NCI-H446 (cell line): ENCODE results near the gene DDC.
"Not testable (repeated sequence)": the region's sequence is repeated elsewhere in the genome, so short reads cannot be mapped to it uniquely, and the experiment has no call there.

ENCODE experiments used
- DNase-seq, 2 experiments: peaks; one replicate each; lab custom pipeline; 2025; lab: John Stamatoyannopoulos, UW

Gene DDC

GRCh38 chr7:50480797-50481196, 84.4 kb downstream of the DDC start:
- no peak for DNase-seq

GRCh38 chr7:50479743-50480517, 85.3 kb downstream of the DDC start:
- no peak for DNase-seq

GRCh38 chr7:50477640-50478039, 87.6 kb downstream of the DDC start:
- no peak for DNase-seq

GRCh38 chr7:50476953-50477625, 88.1 kb downstream of the DDC start:
- DNase-seq, result no peak

- no peak for DNase-seq
These were observed 89.9 kb downstream of the DDC start for GRCh38 chr7:50475340-50475739.

GRCh38 chr7:50474382-50475160, 90.6 kb downstream of the DDC start:
- no peak for DNase-seq

- peak in 1 of 2 experiments; percentile 62 for DNase-seq
These were observed 91.7 kb downstream of the DDC start for GRCh38 chr7:50473531-50473930.

- DNase-seq, result no peak
These were observed 92.8 kb downstream of the DDC start for GRCh38 chr7:50472427-50472826.

GRCh38 chr7:50471970-50472369, 93.2 kb downstream of the DDC start:
- DNase-seq, result no peak

- DNase-seq, result no peak
These were observed 94.7 kb downstream of the DDC start for GRCh38 chr7:50470250-50471163.

GRCh38 chr7:50469181-50469580, 96.0 kb downstream of the DDC start:
- DNase-seq, result no peak

- DNase-seq, result peak; percentile 69 to 89
These were observed 97.2 kb downstream of the DDC start for GRCh38 chr7:50467817-50468610.

- DNase-seq, result peak in 1 of 2 experiments; percentile 31
These were observed 98.2 kb downstream of the DDC start for GRCh38 chr7:50466815-50467585.

- DNase-seq, result no peak
These were observed 102.2 kb downstream of the DDC start for GRCh38 chr7:50463035-50463434.

GRCh38 chr7:50462361-50462760, 102.8 kb downstream of the DDC start:
- DNase-seq, result no peak

GRCh38 chr7:50461695-50462094, 103.5 kb downstream of the DDC start:
- no peak for DNase-seq

GRCh38 chr7:50459183-50459582, 106.0 kb downstream of the DDC start:
- not testable (repeated sequence) for DNase-seq

GRCh38 chr7:50458651-50459050, 106.6 kb downstream of the DDC start:
- not testable (repeated sequence) for DNase-seq

- DNase-seq, result peak in 1 of 2 experiments; percentile 18
These were observed 108.7 kb downstream of the DDC start for GRCh38 chr7:50456371-50457123.
